ENCODE measurements around the gene PPP3R1. TPM values are rescaled to one million over a fixed set of nuclear protein-coding genes. Genes with fewer than 3 reads are reported as not detected.

The PPP3R1 gene
- total and polyA plus RNA-seq, 2 experiments from 2014 or later: 7.9 to 49.6 TPM

DNA sequence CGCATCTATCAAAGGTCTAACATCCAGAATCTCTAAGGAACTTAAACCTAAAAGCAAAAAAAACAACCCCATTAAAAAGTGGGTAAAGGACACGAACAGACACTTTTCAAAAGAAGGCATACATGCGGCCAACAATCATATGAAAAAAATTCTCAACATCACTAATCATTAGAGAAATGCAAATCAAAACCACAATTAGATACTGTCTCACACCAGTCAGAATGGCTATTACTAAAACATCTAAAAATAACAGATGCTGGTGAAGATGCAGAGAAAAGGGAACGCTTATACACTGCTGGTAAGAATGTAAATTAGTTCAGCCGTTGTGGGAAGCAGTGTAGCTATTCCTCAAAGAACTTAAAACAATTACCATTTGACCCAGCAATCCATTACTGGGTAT, 38.0 kb downstream of the PPP3R1 start:
- ATAC-seq (no peak), DNase-seq (ENCODE audit: low spot score) (no peak)
- H3K4me3 Mint-ChIP-seq: no peak overlapping the region
- H3K36me3 ChIP-seq (ENCODE audit: insufficient read depth): no peaks in the 10 kb centered on the region
- no peak overlapping the region for H2AFZ ChIP-seq
- H3K4me1 ChIP-seq (ENCODE audit: insufficient read depth): peaks cover 9% of the 10 kb centered on the region; the same call in 1 of the 2 replicates
- peaks cover 34% of the 10 kb centered on the region for H4K20me1 ChIP-seq (replicated peaks; ENCODE audit: insufficient read depth)
- no peaks in the 10 kb centered on the region for H3K27me3 ChIP-seq (ENCODE audit: insufficient read depth)
- H3K36me3 Mint-ChIP-seq (ENCODE audit: low read depth): peaks cover 19% of the 10 kb centered on the region
- H3K79me2 ChIP-seq (replicated peaks; ENCODE audit: insufficient read depth): peaks cover 100% of the 10 kb centered on the region
- no peaks in the 10 kb centered on the region for H3K27me3 Mint-ChIP-seq (ENCODE audit: insufficient read depth, low read depth, poor library complexity)
- peaks cover 19% of the 10 kb centered on the region for H3K4me1 Mint-ChIP-seq
- H3F3A ChIP-seq (replicated peaks; ENCODE audit: low read depth): no peaks in the 10 kb centered on the region
- no peak overlapping the region for H3K4me2 ChIP-seq
- TF ChIP-seq CREB1 (CRISPR knock-in tag; IDR thresholded peaks at IDR 0.05; ENCODE audit: low read depth): no peak
- no peak for TF ChIP-seq JUNB (IDR thresholded peaks at IDR 0.05; ENCODE audit: unreplicated experiment)
- TF ChIP-seq, protein P1, sequence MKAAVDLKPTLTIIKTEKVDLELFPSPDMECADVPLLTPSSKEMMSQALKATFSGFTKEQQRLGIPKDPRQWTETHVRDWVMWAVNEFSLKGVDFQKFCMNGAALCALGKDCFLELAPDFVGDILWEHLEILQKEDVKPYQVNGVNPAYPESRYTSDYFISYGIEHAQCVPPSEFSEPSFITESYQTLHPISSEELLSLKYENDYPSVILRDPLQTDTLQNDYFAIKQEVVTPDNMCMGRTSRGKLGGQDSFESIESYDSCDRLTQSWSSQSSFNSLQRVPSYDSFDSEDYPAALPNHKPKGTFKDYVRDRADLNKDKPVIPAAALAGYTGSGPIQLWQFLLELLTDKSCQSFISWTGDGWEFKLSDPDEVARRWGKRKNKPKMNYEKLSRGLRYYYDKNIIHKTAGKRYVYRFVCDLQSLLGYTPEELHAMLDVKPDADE (IDR thresholded peaks at IDR 0.05): no peak
- TF ChIP-seq, protein P2, sequence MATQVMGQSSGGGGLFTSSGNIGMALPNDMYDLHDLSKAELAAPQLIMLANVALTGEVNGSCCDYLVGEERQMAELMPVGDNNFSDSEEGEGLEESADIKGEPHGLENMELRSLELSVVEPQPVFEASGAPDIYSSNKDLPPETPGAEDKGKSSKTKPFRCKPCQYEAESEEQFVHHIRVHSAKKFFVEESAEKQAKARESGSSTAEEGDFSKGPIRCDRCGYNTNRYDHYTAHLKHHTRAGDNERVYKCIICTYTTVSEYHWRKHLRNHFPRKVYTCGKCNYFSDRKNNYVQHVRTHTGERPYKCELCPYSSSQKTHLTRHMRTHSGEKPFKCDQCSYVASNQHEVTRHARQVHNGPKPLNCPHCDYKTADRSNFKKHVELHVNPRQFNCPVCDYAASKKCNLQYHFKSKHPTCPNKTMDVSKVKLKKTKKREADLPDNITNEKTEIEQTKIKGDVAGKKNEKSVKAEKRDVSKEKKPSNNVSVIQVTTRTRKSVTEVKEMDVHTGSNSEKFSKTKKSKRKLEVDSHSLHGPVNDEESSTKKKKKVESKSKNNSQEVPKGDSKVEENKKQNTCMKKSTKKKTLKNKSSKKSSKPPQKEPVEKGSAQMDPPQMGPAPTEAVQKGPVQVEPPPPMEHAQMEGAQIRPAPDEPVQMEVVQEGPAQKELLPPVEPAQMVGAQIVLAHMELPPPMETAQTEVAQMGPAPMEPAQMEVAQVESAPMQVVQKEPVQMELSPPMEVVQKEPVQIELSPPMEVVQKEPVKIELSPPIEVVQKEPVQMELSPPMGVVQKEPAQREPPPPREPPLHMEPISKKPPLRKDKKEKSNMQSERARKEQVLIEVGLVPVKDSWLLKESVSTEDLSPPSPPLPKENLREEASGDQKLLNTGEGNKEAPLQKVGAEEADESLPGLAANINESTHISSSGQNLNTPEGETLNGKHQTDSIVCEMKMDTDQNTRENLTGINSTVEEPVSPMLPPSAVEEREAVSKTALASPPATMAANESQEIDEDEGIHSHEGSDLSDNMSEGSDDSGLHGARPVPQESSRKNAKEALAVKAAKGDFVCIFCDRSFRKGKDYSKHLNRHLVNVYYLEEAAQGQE (IDR thresholded peaks at IDR 0.05; ENCODE audit: unreplicated experiment): no peak
- TF ChIP-seq STAT1 (IDR thresholded peaks at IDR 0.05; ENCODE audit: unreplicated experiment): no peak
- no peak for TF ChIP-seq NANOG (IDR thresholded peaks at IDR 0.05; ENCODE audit: borderline replicate concordance)
- TF ChIP-seq, protein P3, sequence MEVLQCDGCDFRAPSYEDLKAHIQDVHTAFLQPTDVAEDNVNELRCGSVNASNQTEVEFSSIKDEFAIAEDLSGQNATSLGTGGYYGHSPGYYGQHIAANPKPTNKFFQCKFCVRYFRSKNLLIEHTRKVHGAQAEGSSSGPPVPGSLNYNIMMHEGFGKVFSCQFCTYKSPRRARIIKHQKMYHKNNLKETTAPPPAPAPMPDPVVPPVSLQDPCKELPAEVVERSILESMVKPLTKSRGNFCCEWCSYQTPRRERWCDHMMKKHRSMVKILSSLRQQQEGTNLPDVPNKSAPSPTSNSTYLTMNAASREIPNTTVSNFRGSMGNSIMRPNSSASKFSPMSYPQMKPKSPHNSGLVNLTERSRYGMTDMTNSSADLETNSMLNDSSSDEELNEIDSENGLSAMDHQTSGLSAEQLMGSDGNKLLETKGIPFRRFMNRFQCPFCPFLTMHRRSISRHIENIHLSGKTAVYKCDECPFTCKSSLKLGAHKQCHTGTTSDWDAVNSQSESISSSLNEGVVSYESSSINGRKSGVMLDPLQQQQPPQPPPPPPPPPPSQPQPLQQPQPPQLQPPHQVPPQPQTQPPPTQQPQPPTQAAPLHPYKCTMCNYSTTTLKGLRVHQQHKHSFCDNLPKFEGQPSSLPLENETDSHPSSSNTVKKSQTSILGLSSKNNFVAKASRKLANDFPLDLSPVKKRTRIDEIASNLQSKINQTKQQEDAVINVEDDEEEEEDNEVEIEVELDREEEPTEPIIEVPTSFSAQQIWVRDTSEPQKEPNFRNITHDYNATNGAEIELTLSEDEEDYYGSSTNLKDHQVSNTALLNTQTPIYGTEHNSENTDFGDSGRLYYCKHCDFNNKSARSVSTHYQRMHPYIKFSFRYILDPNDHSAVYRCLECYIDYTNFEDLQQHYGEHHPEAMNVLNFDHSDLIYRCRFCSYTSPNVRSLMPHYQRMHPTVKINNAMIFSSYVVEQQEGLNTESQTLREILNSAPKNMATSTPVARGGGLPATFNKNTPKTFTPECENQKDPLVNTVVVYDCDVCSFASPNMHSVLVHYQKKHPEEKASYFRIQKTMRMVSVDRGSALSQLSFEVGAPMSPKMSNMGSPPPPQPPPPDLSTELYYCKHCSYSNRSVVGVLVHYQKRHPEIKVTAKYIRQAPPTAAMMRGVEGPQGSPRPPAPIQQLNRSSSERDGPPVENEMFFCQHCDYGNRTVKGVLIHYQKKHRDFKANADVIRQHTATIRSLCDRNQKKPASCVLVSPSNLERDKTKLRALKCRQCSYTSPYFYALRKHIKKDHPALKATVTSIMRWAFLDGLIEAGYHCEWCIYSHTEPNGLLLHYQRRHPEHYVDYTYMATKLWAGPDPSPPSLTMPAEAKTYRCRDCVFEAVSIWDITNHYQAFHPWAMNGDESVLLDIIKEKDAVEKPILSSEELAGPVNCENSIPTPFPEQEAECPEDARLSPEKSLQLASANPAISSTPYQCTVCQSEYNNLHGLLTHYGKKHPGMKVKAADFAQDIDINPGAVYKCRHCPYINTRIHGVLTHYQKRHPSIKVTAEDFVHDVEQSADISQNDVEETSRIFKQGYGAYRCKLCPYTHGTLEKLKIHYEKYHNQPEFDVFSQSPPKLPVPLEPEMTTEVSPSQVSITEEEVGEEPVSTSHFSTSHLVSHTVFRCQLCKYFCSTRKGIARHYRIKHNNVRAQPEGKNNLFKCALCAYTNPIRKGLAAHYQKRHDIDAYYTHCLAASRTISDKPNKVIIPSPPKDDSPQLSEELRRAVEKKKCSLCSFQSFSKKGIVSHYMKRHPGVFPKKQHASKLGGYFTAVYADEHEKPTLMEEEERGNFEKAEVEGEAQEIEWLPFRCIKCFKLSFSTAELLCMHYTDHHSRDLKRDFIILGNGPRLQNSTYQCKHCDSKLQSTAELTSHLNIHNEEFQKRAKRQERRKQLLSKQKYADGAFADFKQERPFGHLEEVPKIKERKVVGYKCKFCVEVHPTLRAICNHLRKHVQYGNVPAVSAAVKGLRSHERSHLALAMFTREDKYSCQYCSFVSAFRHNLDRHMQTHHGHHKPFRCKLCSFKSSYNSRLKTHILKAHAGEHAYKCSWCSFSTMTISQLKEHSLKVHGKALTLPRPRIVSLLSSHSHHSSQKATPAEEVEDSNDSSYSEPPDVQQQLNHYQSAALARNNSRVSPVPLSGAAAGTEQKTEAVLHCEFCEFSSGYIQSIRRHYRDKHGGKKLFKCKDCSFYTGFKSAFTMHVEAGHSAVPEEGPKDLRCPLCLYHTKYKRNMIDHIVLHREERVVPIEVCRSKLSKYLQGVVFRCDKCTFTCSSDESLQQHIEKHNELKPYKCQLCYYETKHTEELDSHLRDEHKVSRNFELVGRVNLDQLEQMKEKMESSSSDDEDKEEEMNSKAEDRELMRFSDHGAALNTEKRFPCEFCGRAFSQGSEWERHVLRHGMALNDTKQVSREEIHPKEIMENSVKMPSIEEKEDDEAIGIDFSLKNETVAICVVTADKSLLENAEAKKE (CRISPR knock-in tag; IDR thresholded peaks at IDR 0.05): no peak
- no peak for TF ChIP-seq EZH2 (IDR thresholded peaks at IDR 0.05; ENCODE audit: low read depth, unreplicated experiment)
- TF ChIP-seq ZNF331 (CRISPR knock-in tag; IDR thresholded peaks at IDR 0.05; ENCODE audit: low read depth): no peak
- TF ChIP-seq POLR2AphosphoS5 (IDR thresholded peaks at IDR 0.05; ENCODE audit: low read depth): no peak
- TF ChIP-seq ZNF114 (CRISPR knock-in tag; IDR thresholded peaks at IDR 0.05): no peak
- TF ChIP-seq, protein P4, sequence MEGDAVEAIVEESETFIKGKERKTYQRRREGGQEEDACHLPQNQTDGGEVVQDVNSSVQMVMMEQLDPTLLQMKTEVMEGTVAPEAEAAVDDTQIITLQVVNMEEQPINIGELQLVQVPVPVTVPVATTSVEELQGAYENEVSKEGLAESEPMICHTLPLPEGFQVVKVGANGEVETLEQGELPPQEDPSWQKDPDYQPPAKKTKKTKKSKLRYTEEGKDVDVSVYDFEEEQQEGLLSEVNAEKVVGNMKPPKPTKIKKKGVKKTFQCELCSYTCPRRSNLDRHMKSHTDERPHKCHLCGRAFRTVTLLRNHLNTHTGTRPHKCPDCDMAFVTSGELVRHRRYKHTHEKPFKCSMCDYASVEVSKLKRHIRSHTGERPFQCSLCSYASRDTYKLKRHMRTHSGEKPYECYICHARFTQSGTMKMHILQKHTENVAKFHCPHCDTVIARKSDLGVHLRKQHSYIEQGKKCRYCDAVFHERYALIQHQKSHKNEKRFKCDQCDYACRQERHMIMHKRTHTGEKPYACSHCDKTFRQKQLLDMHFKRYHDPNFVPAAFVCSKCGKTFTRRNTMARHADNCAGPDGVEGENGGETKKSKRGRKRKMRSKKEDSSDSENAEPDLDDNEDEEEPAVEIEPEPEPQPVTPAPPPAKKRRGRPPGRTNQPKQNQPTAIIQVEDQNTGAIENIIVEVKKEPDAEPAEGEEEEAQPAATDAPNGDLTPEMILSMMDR (conservative IDR thresholded peaks at IDR 0.05; ENCODE audit: low read depth in 2 of 2): no peak
- no peak for TF ChIP-seq EZH2phosphoT487 (IDR thresholded peaks at IDR 0.05; ENCODE audit: unreplicated experiment)
- H3K9me3 Mint-ChIP-seq: no peaks in the 10 kb centered on the region
- no peak overlapping the region for H3K4me3 ChIP-seq
- peak overlapping the region; percentile 14; the same call in 1 of the 2 replicates for H3K27ac Mint-ChIP-seq
- no peak overlapping the region for H3K27ac ChIP-seq (ENCODE audit: low read depth)
- H3K9me2 ChIP-seq (ENCODE audit: insufficient read depth): no peaks in the 10 kb centered on the region
